ENCODE results near the gene NRL. TPM values are rescaled to one million over a fixed set of nuclear protein-coding genes. Genes with fewer than 3 reads are reported as not detected.

Gene NRL
- total RNA-seq, 1 donor from 2014 or later = 0.48 TPM

- Histone ChIP-seq H3K9me3 (ENCODE audit: insufficient read depth, low read depth, low read length) (no peaks in the 10 kb centered on the region), H3K4me2 (ENCODE audit: low read length) (no peak overlapping the region)
Observed at GRCh38 chr14:24070285-24071143, 44.2 kb downstream of the NRL start.

GRCh38 chr14:24069411-24069735, 45.4 kb downstream of the NRL start:
- Histone ChIP-seq H3K9ac (ENCODE audit: low read length) (no peak overlapping the region), H3K27ac (ENCODE audit: low read depth, low read length) (no peak overlapping the region), H2AFZ (ENCODE audit: low read depth, low read length) (no peak overlapping the region), H3K4me1 (ENCODE audit: insufficient read depth, low read length) (no peaks in the 10 kb centered on the region), H3K9me3 (ENCODE audit: insufficient read depth, low read depth, low read length) (no peaks in the 10 kb centered on the region), H3K79me2 (ENCODE audit: insufficient read depth, low read length) (no peaks in the 10 kb centered on the region), H3K4me3 (ENCODE audit: insufficient read depth, low read depth, low read length) (no peak overlapping the region), H4K20me1 (ENCODE audit: insufficient read depth, low read length) (no peaks in the 10 kb centered on the region), H3K4me2 (ENCODE audit: low read length) (no peak overlapping the region), H3K27me3 (ENCODE audit: insufficient read depth, low read length) (peaks cover 3% of the 10 kb centered on the region), H3K36me3 (ENCODE audit: insufficient read depth, low read length) (no peaks in the 10 kb centered on the region)
- FAIRE-seq (no peak), DNase-seq (ENCODE audit: low read depth) (no peak)
- Mint-ChIP-seq H3K27me3 (ENCODE audit: low read depth, unreplicated experiment) (peaks cover 71% of the 10 kb centered on the region), H3K4me3 (ENCODE audit: unreplicated experiment) (no peak overlapping the region), H3K27ac (ENCODE audit: unreplicated experiment) (peak overlapping the region; percentile 4), H3K36me3 (ENCODE audit: low read depth, unreplicated experiment) (peaks cover 2% of the 10 kb centered on the region), H3K9me3 (ENCODE audit: unreplicated experiment) (no peaks in the 10 kb centered on the region), H3K4me1 (ENCODE audit: low read depth, unreplicated experiment) (no peaks in the 10 kb centered on the region)
- no peak for TF ChIP-seq CTCF (IDR thresholded peaks at IDR 0.05; ENCODE audit: insufficient read depth, low read depth, low read length)
- TF ChIP-seq EZH2 (IDR thresholded peaks at IDR 0.05; ENCODE audit: insufficient read depth, low read length) = no peak

More at GRCh38 chr14:24070285-24071143, 44.2 kb downstream of the NRL start:
- Mint-ChIP-seq H3K36me3 (ENCODE audit: low read depth, unreplicated experiment) (peaks cover 2% of the 10 kb centered on the region), H3K27me3 (ENCODE audit: low read depth, unreplicated experiment) (peaks cover 78% of the 10 kb centered on the region), H3K9me3 (ENCODE audit: unreplicated experiment) (no peaks in the 10 kb centered on the region), H3K4me1 (ENCODE audit: low read depth, unreplicated experiment) (no peaks in the 10 kb centered on the region), H3K27ac (ENCODE audit: unreplicated experiment) (no peak overlapping the region), H3K4me3 (ENCODE audit: unreplicated experiment) (no peak overlapping the region)
- peaks cover 3% of the 10 kb centered on the region for H3K27me3 ChIP-seq (ENCODE audit: insufficient read depth, low read length)
- H3K4me3 ChIP-seq (ENCODE audit: insufficient read depth, low read depth, low read length) = no peak overlapping the region
- no peaks in the 10 kb centered on the region for H4K20me1 ChIP-seq (ENCODE audit: insufficient read depth, low read length)
- TF ChIP-seq EZH2 (IDR thresholded peaks at IDR 0.05; ENCODE audit: insufficient read depth, low read length) (no peak), CTCF (IDR thresholded peaks at IDR 0.05; ENCODE audit: insufficient read depth, low read depth, low read length) (no peak)
- no peaks in the 10 kb centered on the region for H3K4me1 ChIP-seq (ENCODE audit: insufficient read depth, low read length)
- DNase-seq (ENCODE audit: low read depth) (no peak), FAIRE-seq (no peak)
- H3K9ac ChIP-seq (ENCODE audit: low read length) = no peak overlapping the region
- no peaks in the 10 kb centered on the region for H3K79me2 ChIP-seq (ENCODE audit: insufficient read depth, low read length)
- no peak overlapping the region for H2AFZ ChIP-seq (ENCODE audit: low read depth, low read length)
- H3K27ac ChIP-seq (ENCODE audit: low read depth, low read length) = no peak overlapping the region
- no peaks in the 10 kb centered on the region for H3K36me3 ChIP-seq (ENCODE audit: insufficient read depth, low read length)
